Measurements from ENCODE around the gene PPL. TPM values are rescaled to one million over a fixed set of nuclear protein-coding genes. Genes with fewer than 3 reads are reported as not detected.

Gene PPL
- total and polyA plus RNA-seq, 2 of the 13 experiments (the other 11 are each of a cell fraction or from before 2014, with no cell fraction given): 5.7 to 6.6 TPM

- TF ChIP-seq CREB1 (IDR thresholded peaks at IDR 0.05) (no peak), CREB1 (CRISPR knock-in tag; IDR thresholded peaks at IDR 0.05) (no peak), KDM6A (CRISPR knock-in tag; IDR thresholded peaks at IDR 0.05; ENCODE audit: low read depth) (no peak), SRF (IDR thresholded peaks at IDR 0.05; ENCODE audit: low read depth, low read length) (no peak), RCOR2 (CRISPR knock-in tag; IDR thresholded peaks at IDR 0.05) (no peak), ZXDC (CRISPR knock-in tag; IDR thresholded peaks at IDR 0.05) (no peak), RXRB (CRISPR knock-in tag; IDR thresholded peaks at IDR 0.05; ENCODE audit: borderline replicate concordance) (0 out of 2 replicates have a peak, but pooled peaks have one; percentile 24), RARA (CRISPR knock-in tag; IDR thresholded peaks at IDR 0.05) (0 out of 2 replicates have a peak, but pooled peaks have one; percentile 3), ZNF746 (CRISPR knock-in tag; IDR thresholded peaks at IDR 0.05) (no peak; the same call in 1 of the 2 replicates), ARID4A (CRISPR knock-in tag; IDR thresholded peaks at IDR 0.05; ENCODE audit: borderline replicate concordance) (peak; percentile 76), ZBTB10 (CRISPR knock-in tag; IDR thresholded peaks at IDR 0.05; ENCODE audit: borderline replicate concordance) (0 out of 2 replicates have a peak, but pooled peaks have one; percentile 45), KDM1A (CRISPR knock-in tag; IDR thresholded peaks at IDR 0.05) (no peak), ARID3A (IDR thresholded peaks at IDR 0.05; ENCODE audit: low read depth, low read length) (no peak), ATRX (CRISPR knock-in tag; IDR thresholded peaks at IDR 0.05; ENCODE audit: borderline replicate concordance) (no peak), SRY (CRISPR knock-in tag; IDR thresholded peaks at IDR 0.05) (0 out of 2 replicates have a peak, but pooled peaks have one; percentile 5)
- TF ChIP-seq, protein P1, sequence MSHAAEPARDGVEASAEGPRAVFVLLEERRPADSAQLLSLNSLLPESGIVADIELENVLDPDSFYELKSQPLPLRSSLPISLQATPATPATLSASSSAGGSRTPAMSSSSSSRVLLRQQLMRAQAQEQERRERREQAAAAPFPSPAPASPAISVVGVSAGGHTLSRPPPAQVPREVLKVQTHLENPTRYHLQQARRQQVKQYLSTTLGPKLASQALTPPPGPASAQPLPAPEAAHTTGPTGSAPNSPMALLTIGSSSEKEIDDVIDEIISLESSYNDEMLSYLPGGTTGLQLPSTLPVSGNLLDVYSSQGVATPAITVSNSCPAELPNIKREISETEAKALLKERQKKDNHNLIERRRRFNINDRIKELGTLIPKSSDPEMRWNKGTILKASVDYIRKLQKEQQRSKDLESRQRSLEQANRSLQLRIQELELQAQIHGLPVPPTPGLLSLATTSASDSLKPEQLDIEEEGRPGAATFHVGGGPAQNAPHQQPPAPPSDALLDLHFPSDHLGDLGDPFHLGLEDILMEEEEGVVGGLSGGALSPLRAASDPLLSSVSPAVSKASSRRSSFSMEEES (CRISPR knock-in tag; IDR thresholded peaks at IDR 0.05): no peak
Observed at GRCh38 chr16:4936991-4937781, at the start of gene PPL (continued).

Data from HepG2 (cell line).